ENCODE results near the gene NUDT10.
"Not testable (repeated sequence)": the region's sequence is repeated elsewhere in the genome, so short reads cannot be mapped to it uniquely, and the experiment has no call there.

Gene NUDT10

GRCh38 chrX:51332188-51332942 lies at the start of gene NUDT10:
Gene NUDT10, plus strand, starts transcription at chrX:51332822. Its CDS starts 144 bp downstream, at chrX:51332966.
- peak; percentile 10 for DNase-seq

DNA sequence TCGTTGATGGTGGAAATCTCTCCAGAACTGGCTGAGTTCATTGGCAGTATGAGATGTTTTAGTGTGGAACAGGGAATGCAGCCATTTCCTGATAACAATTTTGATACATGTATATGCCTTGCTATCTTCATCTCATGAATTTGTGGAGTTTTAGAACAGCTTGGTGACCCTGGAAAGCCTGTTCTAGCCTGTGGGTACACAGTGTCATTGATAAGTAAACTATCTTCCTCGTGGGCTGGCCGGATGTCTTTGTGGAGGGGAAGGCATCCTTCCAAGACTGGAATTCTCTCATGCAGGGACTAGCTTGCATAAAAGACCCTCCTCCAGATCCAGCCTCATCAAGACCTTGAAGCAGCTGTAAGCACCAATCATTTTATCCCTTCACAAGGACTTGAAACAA lies 40.2 kb upstream of the NUDT10 start:
- DNase-seq = no peak

DNA sequence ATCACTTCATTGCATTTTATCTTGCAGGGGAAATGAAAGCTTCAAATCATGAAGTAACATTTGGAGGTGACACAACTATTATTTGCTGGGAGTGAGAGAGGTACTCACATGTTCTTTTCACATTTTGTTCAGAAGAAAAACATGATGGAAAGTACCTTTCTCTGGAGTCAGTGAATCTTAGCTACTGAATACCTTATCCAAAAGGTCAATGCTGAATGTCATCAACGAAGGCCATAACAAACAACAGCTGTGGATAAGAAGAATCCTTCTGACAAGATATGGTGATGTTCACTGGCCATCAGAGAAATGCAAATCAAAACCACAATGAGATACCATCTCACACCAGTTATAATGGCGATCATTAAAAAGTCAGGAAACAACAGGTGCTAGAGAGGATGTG lies 36.5 kb upstream of the NUDT10 start:
- no peak for DNase-seq

DNA sequence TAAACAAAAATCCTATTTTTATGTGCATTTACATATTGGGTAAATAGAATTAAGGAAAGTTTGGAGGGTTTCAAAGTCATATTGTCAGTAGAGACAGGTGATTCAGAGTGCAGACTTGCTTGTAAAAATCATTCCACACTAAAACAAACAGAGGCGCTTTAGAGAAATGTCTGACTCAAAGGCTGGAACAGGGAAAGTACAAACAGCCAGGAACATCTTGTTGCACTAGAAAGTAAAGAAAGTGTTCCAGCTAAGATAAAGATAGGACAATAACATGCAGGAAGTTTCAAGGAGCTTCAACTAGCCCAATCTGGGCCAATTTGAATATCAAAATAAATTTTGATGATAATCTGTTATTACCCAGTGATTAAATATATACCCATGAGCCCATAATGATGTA lies 16.4 kb upstream of the NUDT10 start:
- no peak for DNase-seq

GRCh38 chrX:51332943-51333785 lies 542 bp downstream of the NUDT10 start:
- DNase-seq = not testable (repeated sequence)

DNA sequence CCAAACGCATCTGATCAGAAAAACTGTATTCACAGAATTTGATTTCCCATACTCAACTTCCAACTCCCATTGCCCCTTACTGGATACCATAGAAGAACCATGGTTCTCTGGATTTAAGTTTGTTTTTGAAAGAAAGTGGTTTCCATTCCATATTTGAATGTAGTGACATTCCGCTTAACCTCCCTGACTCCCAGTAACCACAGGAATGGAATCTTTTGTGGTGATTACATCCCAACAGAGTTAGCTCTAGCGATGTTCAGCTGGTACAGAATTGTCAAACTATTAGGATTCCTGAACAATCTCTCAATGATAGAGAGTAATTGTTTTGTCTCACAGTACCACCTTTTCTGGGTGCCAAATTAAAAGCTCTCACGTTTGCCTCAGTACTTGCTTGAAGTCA lies 1.7 kb downstream of the NUDT10 start:
- no peak for DNase-seq

DNA sequence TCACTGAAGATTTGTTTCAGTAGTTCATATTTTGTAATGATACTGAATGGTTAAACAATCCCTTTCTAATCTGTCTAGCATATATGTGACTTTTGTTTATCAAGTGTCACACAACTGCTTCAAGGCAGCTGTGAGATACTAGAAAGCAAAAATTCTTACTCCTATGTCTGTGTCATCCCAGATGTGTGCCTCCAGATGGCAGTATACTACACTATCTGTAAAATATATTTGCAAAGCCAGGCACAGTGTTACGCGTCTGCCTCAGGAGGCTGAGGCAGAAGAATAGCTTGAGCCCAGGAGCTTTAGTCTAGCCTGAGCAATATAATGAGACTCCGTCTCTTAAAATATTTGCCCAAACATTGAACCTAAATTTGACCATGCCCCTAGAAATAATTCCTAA lies 4.0 kb downstream of the NUDT10 start:
- DNase-seq = peak; percentile 57

GRCh38 chrX:51361251-51361650 lies 28.6 kb downstream of the NUDT10 start:
- DNase-seq = no peak

DNA sequence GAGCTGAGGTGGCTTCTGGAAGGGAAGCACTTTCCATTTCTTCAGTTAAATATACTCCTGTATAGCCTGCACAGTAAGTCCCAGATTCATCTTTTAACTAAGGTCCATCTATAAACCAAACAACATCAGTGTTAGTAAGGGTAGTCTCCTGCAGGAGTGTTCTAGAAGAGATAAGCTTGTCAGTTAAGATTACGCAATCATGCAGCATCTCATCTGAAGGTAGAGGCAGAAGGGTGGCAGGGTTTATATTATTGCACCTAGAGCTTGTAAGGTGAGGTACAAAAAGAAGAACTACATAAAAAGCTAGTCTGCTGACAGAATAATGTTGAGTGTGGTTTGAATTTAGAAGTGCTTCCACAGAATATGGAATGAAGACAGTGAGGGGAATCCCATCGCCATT lies 44.0 kb downstream of the NUDT10 start:
- DNase-seq = no peak
